Muscle of back (tissue), 11 donors: ENCODE data around the gene PTPRN2. TPM values are rescaled to one million over a fixed set of nuclear protein-coding genes. Genes with fewer than 3 reads are reported as not detected.
"Not testable (repeated sequence)": the region's sequence is repeated elsewhere in the genome, so short reads cannot be mapped to it uniquely, and the experiment has no call there.

ENCODE experiments used
- DNase-seq, 3 donors: peaks; one replicate each; pipeline versions ENCODE4 v3.0.0 to v3.0.0-alpha.2; 2013
- polyA plus RNA-seq, 10 donors: library from polyadenylated mRNA; unstranded; fragments of 120-200 nt; gene quantifications; one replicate each; pipeline ENCODE4 v1.2.1, GENCODE V29; 2013; ENCODE audit not compliant: insufficient read length in 10 of 10

PTPRN2 gene
- polyA plus RNA-seq, 10 donors = 1.8 to 3.1 (median 2.1) TPM

DNA sequence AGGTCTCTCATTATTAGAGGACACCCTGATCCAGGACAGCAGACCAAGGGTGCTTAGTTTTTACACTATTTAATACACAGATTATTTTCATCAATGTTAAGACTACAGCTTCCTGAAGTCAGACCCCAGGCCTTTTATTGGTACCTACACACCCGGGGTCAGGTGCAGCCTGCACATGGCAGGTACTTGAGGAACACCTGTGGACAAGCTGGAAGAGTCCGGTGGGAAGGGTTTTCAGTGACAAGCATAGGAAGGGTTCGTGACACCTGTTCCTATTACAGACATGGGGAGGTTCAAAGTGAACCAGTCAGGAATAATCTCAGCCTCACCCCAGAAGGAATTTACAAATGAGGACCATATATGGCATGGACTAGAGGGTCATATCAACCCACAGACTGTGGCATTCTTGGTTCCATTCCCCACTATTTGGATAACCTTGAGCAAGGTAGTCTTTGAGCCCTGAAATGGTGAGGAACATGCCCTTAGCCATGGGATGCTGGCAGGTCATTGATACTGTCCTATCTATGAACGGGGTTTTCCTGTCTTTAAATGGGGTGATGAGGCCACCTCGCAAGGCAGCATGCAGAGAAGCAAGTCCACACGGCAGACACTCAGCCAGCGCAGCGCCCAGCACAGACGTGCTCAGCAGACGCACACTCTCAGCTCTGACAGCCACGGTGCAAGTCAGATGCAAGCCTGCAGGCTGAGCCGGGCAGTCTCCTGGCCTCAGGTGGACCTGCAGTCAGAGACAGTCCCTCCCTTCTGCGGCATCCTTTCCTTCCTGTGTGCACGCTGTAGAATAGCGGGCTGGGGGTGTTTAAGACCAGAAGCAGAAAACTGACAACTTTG lies 624.9 kb downstream of the PTPRN2 start:
- DNase-seq = no peak

DNA sequence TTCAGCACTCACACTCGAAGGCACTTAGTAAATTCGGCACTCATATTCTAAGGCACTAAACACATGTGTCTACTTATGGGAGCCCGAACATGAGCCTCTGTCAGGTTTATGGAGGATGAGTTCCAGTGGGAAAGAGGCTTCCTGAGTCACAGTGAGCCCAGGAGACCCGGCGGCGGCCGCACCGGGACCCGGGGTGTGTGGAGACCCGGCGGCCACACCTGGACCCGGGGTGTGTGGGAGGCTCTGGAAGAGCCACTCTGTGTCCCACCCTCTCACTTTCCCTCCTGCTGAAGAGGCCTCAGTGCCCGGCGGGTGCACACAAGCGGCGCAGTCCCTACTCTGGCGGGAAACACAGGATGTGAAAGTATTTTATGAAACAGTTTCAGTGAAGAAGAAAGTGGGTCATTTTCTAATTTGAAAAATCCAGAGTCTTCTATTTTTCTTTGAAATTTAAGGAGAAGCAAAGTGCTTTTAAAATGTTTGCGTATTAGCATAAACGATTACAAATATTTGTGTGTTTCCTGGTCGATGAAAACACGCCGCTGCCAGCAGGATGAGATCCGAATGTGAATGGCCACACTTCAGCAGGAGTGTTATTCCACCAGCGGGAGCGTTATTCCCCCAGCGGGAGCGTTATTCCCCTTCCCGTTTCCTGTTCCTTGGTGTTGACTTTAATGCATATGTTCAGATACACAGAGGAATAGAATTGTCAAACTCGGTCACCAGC lies 625.7 kb downstream of the PTPRN2 start:
- no peak for DNase-seq

DNA sequence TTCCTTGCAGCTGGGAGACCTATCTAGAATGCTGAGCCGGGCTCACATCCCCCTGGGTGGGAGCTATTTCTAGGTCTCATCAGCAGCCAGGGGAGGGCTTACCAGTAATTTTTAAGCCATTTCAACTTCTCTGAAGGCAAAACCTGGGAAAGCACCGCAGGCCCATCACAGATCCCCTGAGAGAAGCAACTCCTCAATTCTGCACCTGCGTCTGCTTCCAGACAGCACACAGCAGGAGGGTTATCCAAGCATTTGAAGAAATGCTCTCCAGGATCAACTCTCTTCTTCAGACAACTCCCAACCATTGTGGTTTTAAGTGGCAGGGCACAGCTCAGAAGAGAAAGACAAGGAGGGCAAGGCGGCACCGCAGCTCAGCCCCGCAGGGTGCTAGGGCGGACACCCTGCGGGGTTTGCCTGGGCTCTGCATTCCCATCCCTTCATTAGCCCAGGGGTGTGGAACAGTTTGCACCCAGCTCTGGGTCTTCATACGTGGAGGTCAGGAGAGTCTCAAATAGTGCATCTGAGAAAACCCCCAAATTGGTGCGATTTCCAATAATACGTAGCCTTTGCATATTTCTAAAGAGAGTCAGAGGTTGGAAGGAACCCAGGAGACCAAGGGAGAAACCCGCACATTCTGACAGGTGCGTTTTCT lies 632.1 kb downstream of the PTPRN2 start:
- DNase-seq = no peak

DNA sequence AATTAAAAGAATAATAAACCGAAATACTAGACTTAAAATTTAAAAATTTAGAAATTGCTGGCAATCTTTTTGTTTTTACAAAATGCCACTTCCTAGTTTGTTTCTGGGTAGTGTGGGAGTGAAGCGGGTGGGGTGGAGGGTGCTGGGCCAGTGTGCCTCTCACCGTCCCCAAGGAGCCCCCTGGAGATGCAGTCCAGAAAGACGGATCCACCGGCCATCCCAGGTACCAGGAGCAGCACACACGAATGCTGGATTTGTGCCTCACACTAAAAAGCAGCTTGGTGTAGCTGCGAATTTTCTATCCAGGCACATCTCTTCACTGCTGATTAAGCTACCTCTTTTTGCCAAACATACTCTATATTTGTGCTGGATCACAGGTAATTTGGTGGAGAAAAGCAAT lies 632.7 kb downstream of the PTPRN2 start:
- DNase-seq = no peak

DNA sequence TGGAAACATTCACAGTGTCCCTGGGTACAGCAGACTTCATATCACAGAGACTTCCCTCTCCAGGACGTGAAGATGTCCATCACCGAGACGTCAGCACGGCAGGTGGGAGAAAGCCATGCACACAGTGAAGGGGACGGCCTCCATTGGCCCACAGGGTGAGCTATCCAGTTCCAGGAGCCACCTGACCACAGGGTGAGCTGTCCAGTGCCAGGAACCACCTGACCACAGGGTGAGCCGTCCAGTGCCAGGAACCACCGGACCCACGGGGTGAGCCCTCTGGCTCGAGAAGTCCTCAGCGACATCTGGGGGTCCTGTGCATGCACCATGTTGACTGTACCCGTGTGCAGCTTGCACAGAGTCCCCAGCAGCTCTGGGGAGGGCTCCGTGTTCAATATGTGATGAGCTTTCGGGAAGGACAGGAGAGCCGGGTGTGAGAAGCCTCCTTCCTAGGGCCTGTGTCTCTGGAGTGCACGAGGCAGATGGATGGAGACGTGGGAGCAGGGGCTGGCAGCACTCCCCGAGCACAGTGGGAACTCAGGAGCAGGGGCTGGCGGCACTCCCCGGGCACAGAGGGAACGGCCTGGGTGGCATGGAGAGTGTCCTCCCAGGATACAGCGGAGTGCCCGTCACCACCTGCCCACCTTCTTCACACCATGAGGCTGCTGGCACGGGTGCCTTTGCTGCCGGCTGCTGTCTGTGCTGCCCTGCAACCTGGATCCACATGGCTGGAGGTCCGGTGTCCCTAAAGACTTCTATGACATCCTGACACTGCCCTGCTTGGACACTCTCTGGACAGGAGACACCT lies 634.6 kb downstream of the PTPRN2 start:
- DNase-seq = no peak

DNA sequence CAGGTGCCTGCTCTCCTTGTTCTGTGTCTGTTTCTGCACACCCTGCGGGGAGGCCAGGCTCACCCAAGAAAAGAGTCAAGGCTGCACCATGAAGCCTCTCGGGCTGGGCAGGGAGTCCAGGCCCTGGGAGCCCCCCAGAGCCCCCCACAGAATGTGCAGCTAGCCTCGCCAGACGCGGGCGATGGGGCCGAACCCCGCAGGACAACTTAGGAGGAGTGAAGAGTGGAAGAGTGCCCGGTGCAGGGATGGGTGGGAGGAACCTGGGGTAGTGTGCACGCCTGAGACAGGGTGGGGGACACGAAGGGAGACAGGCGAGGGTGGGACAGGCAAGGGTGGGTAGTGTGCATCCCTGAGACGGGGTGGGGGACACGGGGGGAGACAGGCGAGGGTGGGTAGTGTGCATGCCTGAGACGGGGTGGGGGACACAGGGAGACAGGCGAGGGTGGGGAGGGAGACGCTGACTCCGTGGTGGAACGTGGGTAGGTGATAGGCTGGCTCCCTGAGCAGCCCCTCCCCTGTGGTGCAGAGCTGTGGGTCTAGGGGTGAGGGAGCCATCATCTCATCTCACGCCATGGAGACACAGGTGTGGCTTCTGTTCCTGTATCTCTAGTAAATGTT lies 635.5 kb downstream of the PTPRN2 start:
- DNase-seq = no peak

DNA sequence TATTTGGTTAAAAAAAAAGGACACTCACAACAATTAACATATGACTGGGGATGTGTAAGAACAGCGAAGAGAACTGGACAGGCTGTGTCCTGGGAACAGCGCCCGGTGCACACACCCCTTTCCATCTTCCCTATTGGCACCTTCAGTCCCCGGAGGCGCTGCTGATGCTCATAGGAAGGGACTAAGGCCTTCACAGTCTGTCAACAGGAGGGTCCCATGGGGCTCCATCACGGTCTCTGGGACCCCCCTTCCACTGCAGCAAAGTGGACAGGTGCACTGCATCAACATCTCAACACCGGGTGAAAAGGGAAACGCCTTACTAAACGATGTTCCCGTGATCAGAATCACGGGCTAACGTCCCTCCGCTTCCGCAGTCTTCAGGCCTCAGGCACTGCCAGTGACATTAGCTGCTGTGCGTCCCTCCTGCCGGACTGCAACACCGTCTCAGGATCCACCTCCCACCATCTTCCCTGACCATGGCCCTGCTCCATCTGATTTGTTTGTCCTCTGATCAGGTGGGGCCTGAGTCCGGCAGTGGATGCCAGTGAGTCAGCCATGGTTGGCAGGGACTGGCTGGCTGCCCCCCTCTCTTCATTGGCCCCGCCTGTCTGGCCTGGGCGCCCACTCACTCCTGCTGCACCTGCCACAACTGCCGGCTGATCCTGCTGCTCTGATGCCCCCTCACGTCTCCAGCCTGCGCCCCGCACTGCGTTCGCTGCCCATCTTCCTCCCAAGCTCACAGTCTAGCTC lies 636.1 kb downstream of the PTPRN2 start:
- no peak for DNase-seq

DNA sequence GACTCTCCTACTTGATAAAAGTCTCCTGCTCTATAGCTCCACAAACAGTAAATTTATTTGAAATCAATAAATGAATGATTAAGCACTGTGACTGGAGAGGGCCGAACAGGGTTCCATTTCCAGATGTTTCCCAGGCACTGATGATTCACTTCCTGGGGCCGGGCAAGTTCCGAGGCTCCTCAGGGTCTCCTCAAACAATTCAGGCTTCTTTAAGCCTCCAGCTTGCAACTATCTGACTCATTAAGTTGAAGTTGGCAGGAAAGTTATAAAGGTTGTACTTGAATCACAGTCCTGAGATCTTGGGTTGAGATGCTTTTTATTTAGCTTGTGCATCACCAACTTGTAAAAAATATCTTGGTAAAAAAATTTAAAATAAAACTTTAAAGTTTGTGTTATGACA lies 637.9 kb downstream of the PTPRN2 start:
- no peak for DNase-seq

DNA sequence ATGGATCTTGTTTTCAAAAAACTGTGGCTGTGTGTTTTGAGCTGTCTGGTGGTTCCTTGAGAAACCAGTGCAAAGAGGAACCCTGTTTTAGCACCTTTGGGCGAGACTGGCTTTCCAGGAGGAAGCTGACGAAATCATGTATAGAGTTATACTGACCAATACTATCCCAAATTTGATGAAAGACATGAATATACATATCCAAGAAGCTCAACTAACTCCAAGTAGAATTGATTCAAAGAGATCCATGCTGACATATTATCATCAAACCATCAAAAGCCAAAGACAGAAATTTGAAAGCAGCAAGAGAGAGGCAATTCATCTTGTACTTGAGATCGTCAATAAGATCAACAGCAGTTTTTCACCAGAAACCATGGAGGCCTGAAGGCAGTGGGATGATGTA lies 640.1 kb downstream of the PTPRN2 start:
- DNase-seq = no peak

DNA sequence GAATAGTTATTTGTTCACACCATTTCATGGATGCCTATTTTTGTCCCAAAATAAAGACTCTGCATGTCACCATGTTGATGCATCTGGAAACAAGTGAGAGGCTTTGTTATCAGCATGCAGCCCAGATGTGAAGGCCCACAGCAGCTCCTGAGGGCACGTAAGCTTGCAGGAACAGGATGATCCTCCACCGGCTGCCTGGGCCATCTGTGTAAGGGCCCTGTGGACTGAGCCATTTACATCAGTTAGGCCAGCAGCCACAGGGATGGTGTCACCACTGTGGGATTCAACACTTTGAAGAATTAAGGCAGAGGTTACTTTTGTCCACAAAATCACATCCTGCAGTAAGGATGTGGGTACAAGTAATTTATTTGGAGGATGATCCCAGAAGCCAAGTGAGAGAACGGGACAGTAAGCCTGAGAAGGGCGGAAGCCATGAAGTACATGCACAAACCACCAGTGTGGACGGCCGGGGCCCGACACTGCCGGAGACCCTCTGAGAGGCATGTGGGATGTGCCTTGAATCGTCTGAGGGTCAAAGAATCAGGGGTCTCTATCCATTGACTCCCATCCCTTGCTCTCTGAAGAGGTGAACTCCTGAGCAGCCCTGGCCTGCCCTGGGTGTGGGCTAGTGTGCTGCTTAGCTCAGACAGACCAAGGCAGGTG lies 641.1 kb downstream of the PTPRN2 start:
- no peak for DNase-seq

DNA sequence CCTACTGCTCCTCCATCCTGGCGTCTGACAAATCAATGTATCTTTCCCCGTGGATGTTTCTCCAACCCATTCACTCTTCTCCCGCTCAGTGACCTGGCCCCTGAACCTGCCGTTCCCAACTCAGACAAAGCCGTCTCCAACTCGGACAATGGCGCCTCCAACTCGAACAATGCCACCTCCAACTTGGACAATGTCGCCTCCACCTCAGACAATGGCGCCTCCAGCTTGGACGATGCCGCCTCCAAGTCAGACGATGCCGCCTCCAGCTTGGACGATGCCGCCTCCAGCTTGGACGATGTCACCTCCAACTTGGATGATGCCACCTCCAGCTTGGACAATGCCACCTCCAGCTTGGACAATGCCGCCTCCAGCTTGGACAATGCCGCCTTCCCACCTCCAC lies 642.2 kb downstream of the PTPRN2 start:
- DNase-seq = no peak

DNA sequence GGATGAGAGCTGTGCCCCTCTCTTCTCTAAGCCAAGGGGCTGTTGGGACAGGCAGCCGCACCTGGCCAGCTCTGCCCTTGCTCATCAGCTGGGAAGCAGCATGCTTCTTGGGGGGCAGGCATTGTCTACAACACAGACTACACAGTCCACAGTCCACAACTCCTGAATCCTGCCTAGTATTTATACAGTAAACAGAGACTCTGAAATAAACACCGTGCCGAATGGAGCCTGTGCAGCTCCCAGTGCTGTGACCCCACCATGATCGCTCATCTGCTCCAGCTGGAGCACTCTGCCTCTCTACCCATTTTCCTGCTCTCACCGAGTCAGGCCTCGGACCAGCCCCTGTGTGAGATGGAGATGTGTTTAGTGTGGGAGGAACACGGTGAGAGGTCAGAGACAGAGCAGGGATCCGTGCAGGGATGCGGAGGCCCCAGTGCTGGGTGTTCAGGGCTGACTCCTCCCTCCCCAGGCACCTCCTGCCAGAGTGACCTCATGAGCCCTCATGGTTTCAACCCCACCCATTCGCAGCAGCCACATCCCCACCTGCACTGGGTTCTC lies 642.8 kb downstream of the PTPRN2 start:
- no peak for DNase-seq

DNA sequence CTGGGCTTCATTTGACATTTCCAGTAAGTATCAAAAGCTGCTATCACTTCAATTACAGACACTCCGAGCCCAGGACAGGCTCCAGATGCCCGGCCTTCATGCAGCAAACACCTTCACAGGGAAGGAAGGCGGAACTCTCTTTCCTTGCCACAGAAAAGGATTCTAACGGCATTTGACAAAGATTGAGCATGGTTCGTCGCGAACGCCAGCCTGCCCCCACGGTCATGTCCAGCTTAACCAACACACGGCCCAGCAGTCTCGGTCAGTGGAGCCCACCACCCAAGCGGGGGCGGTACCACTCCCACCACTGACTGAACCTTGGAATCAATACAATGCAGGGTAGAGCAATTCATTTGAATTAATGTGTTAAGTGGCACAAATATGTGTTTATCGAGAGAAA lies 643.6 kb downstream of the PTPRN2 start:
- no peak for DNase-seq

DNA sequence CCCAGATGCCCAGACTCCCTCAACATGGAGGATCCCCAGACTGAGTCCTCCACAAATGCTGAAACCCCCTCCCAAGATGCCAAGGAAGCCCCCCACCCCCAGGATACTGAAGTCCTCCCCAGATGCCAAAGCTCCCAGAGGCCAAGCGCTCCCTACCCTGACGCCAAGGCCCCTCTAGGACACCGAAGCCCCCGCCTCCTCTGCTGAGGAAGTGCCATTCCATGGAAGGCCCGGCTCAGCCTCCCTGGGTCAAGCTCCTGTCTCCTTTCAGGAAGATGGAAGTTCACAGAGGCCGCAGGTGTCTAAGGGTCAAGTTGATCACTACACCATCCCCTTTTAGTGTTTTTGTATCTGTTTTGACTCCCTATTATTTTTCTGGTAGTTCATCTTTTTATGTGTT lies 644.1 kb downstream of the PTPRN2 start:
- DNase-seq = no peak

DNA sequence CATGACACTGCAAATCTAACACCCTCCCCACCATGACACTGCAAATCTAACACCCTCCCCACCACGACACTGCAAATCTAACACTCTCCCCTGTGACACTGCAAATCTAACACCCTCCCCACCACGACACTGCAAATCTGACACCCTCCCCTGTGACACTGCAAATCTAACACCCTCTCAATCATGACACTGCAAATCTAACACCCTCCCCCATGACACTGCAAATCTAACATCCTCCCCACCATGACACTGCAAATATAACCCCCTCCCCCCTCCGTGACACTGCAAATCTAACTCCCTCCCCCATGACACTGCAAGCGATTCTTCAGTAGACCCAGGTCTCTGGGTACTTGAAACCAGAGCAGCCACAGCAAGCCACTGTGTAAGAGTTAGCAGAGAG lies 646.4 kb downstream of the PTPRN2 start:
- DNase-seq = no peak

DNA sequence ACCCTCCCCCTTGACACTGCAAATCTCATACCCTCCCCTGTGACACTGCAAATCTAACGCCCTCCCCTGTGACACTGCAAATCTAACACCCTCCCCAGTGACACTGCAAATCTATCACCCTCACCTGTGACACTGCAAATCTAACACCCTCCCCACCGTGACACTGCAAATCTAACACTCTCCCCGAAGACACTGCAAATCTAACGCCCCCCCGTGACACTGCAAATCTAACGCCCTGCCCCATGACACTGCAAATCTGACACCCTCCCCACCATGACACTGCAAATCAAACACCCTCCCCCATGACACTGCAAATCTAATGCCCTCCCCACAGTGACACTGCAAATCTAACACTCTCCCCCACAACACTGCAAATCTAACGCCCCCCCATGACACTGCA lies 647.1 kb downstream of the PTPRN2 start:
- no peak for DNase-seq

DNA sequence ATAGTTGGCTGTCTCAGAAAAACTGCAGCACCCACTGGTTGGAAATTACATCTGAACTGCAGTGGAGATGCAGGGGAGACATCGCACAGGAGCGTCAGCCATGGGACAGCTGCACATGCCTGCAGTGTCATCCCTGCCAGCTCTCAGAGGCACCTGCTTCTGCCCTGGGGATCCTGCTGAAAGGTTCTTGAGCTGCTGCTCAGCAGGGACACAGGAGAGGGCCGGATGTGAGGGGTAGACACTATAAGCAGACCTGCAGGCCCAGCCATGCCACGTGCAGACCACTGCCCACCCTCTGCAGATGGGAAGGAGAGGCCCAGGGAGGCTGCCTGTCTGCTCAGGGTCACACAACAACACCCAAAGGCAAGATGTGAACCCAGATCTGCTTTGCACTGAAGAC lies 649.4 kb downstream of the PTPRN2 start:
- peak in 1 of 3 donors; percentile 5 for DNase-seq

DNA sequence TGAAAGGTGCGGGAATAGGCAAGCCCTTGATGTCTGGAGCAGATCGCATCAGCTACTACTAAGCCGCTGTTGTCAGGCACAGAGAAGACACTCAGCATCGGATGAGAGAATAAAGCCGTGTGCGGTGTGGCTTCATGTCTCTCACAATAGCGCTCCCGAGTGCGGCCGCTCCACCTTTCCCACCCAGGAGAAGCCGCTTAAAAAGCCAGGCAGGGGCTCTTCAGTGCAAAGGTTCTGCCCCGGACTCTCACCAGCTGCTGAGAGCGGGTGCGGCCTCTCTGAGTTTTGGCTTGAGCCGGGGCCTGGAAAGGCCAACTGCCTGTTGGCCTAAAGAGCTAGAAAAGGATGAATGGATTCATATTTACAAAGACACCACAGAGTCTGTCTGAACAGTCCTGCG lies 650.2 kb downstream of the PTPRN2 start:
- no peak for DNase-seq

DNA sequence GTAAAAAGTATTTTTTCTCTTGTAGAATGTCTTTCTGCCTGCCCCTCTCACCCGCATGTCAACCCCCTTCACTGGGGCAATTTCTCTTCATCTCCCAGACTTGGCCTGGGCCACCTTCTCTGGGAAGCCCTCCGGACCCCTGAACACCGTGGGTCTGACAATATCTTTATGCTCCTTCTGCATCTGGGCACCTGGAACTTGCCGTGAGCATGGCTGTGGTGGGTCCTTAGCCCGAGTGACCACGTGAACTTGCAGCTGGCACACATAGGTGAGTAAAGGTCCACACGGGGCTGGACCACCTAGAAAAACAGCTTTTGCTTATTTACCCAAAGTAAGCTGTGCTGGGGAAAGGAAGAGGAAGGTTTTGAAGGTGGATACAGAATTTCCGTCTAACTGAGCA lies 650.6 kb downstream of the PTPRN2 start:
- DNase-seq = no peak

DNA sequence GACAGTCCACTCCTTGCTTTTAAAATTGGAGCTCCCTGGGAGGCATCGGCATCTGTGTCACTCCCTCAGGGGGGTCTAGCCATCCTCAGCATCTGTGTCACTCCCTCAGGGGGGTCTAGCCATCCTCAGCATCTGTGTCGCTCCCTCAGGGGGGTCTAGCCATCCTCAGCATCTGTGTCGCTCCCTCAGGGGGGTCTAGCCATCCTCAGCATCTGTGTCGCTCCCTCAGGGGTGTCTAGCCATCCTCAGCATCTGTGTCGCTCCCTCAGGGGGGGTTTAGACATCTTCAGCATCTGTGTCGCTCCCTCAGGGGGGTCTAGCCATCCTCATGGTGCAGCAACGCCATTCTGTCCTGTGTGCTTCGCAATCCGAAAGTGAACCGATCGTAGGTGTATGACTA lies 651.9 kb downstream of the PTPRN2 start:
- not testable (repeated sequence) for DNase-seq
